Stimulated activated memory B cell treated with anti-CD40 and anti-IgM and Interleukin-4, amounts not matched to agents 10 μg/mL and 1 μg/mL and 100 μg/mL, for 72 hours (primary cell): Measurements from ENCODE around the gene FTH1.
"Not testable (repeated sequence)": the region's sequence is repeated elsewhere in the genome, so short reads cannot be mapped to it uniquely, and the experiment has no call there.

Experiments used
- ATAC-seq: fragments of 150-1000 bp; cut with Tn5 transposase; 2 replicates; pipeline ENCODE4 v1.10.0; 2021
- H3K27ac Mint-ChIP-seq: one replicate; pipeline ENCODE4 v1.8.0; 2022; ENCODE audit warnings: mild to moderate bottlenecking, mixed read lengths
- H3K27me3 Mint-ChIP-seq: one replicate; pipeline ENCODE4 v1.8.0; 2022; ENCODE audit warnings: mixed read lengths
- H3K36me3 Mint-ChIP-seq: one replicate; pipeline ENCODE4 v1.8.0; 2022; ENCODE audit warnings: mixed read lengths
- H3K4me1 Mint-ChIP-seq: one replicate; pipeline ENCODE4 v1.8.0; 2022; ENCODE audit warnings: mixed read lengths
- H3K4me3 Mint-ChIP-seq: one replicate; pipeline ENCODE4 v1.8.0; 2022; ENCODE audit warnings: mild to moderate bottlenecking, moderate library complexity, mixed read lengths
- H3K9me3 Mint-ChIP-seq: one replicate; pipeline ENCODE4 v1.8.0; 2022; ENCODE audit warnings: mixed read lengths

Gene FTH1

GRCh38 chr11:61967116-61967923 is at the start of gene FTH1:
FTH1 (minus strand) TSS chr11:61967634; CDS start chr11:61967425, 209 bp downstream.
- Mint-ChIP-seq H3K27ac (peak within 1 kb of the TSS; percentile 88), H3K36me3 (peaks cover 26% of the 10 kb centered on the region), H3K27me3 (no peaks in the 10 kb centered on the region), H3K4me1 (peaks cover 75% of the 10 kb centered on the region), H3K4me3 (peak within 1 kb of the TSS; percentile 89), H3K9me3 (no peaks in the 10 kb centered on the region)
- peak; percentile 87 for ATAC-seq

- Mint-ChIP-seq H3K9me3 (peaks cover 7% of the 10 kb centered on the region), H3K27ac (no peak overlapping the region), H3K4me3 (no peak overlapping the region), H3K4me1 (peaks cover 12% of the 10 kb centered on the region), H3K36me3 (no peaks in the 10 kb centered on the region), H3K27me3 (no peaks in the 10 kb centered on the region)
- no peak for ATAC-seq
Observed at GRCh38 chr11:62015615-62016014, 48.2 kb upstream of the FTH1 start.

- no peak for ATAC-seq
- Mint-ChIP-seq H3K27ac (no peak overlapping the region), H3K4me1 (peaks cover 6% of the 10 kb centered on the region), H3K36me3 (no peaks in the 10 kb centered on the region), H3K27me3 (no peaks in the 10 kb centered on the region), H3K4me3 (no peak overlapping the region), H3K9me3 (no peaks in the 10 kb centered on the region)
Observed at GRCh38 chr11:62013537-62014476, 46.4 kb upstream of the FTH1 start.

- H3K4me1 Mint-ChIP-seq = peaks cover 5% of the 10 kb centered on the region
Observed at GRCh38 chr11:62012832-62013461, 45.5 kb upstream of the FTH1 start.

GRCh38 chr11:62012451-62012831 is 45.0 kb upstream of the FTH1 start:
- no peaks in the 10 kb centered on the region for H3K27me3 Mint-ChIP-seq
- no peaks in the 10 kb centered on the region for H3K36me3 Mint-ChIP-seq
- H3K9me3 Mint-ChIP-seq = no peaks in the 10 kb centered on the region
- no peak for ATAC-seq
- H3K27ac Mint-ChIP-seq = no peak overlapping the region
- no peak overlapping the region for H3K4me3 Mint-ChIP-seq
- H3K4me1 Mint-ChIP-seq = peaks cover 5% of the 10 kb centered on the region

More at GRCh38 chr11:62012832-62013461, 45.5 kb upstream of the FTH1 start:
- no peak overlapping the region for H3K4me3 Mint-ChIP-seq
- no peaks in the 10 kb centered on the region for H3K36me3 Mint-ChIP-seq
- ATAC-seq = no peak
- no peaks in the 10 kb centered on the region for H3K9me3 Mint-ChIP-seq
- no peaks in the 10 kb centered on the region for H3K27me3 Mint-ChIP-seq
- no peak overlapping the region for H3K27ac Mint-ChIP-seq

GRCh38 chr11:62011881-62012280 is 44.4 kb upstream of the FTH1 start:
- H3K4me1 Mint-ChIP-seq = peaks cover 5% of the 10 kb centered on the region
- H3K27me3 Mint-ChIP-seq = no peaks in the 10 kb centered on the region
- H3K27ac Mint-ChIP-seq = no peak overlapping the region
- H3K9me3 Mint-ChIP-seq = no peaks in the 10 kb centered on the region
- H3K36me3 Mint-ChIP-seq = no peaks in the 10 kb centered on the region
- H3K4me3 Mint-ChIP-seq = no peak overlapping the region
- no peak for ATAC-seq

- Mint-ChIP-seq H3K36me3 (no peaks in the 10 kb centered on the region), H3K9me3 (no peaks in the 10 kb centered on the region)
Observed at GRCh38 chr11:62010935-62011528, 43.6 kb upstream of the FTH1 start.

GRCh38 chr11:62008193-62008592 is 40.8 kb upstream of the FTH1 start:
- H3K4me3 Mint-ChIP-seq = no peak overlapping the region
- peaks cover 8% of the 10 kb centered on the region for H3K4me1 Mint-ChIP-seq
- no peaks in the 10 kb centered on the region for H3K9me3 Mint-ChIP-seq
- peaks cover 14% of the 10 kb centered on the region for H3K27me3 Mint-ChIP-seq
- no peaks in the 10 kb centered on the region for H3K36me3 Mint-ChIP-seq
- ATAC-seq = no peak
- no peak overlapping the region for H3K27ac Mint-ChIP-seq

More at GRCh38 chr11:62010935-62011528, 43.6 kb upstream of the FTH1 start:
- no peak for ATAC-seq
- Mint-ChIP-seq H3K27ac (no peak overlapping the region), H3K27me3 (peaks cover under 1% of the 10 kb centered on the region), H3K4me1 (peaks cover 5% of the 10 kb centered on the region), H3K4me3 (no peak overlapping the region)

- Mint-ChIP-seq H3K4me1 (peaks cover 8% of the 10 kb centered on the region), H3K27me3 (peaks cover 29% of the 10 kb centered on the region), H3K27ac (no peak overlapping the region), H3K4me3 (no peak overlapping the region), H3K36me3 (peaks cover 10% of the 10 kb centered on the region), H3K9me3 (no peaks in the 10 kb centered on the region)
- peak; percentile 88 for ATAC-seq
Observed at GRCh38 chr11:62004473-62004872, 37.0 kb upstream of the FTH1 start.

GRCh38 chr11:62002283-62002682 is 34.8 kb upstream of the FTH1 start:
- Mint-ChIP-seq H3K36me3 (peaks cover 24% of the 10 kb centered on the region), H3K27me3 (peaks cover 29% of the 10 kb centered on the region)
- H3K4me3 Mint-ChIP-seq, H3K27ac Mint-ChIP-seq, ATAC-seq, H3K4me1 Mint-ChIP-seq, H3K9me3 Mint-ChIP-seq: not testable (repeated sequence)

- peaks cover 24% of the 10 kb centered on the region for H3K36me3 Mint-ChIP-seq
Observed at GRCh38 chr11:62001450-62002191, 34.2 kb upstream of the FTH1 start.

GRCh38 chr11:62000539-62001446 is 33.4 kb upstream of the FTH1 start:
- H3K4me1 Mint-ChIP-seq = peaks cover 8% of the 10 kb centered on the region
- H3K27me3 Mint-ChIP-seq = peaks cover 25% of the 10 kb centered on the region
- no peak for ATAC-seq
- no peak overlapping the region for H3K27ac Mint-ChIP-seq
- H3K4me3 Mint-ChIP-seq = no peak overlapping the region
- H3K9me3 Mint-ChIP-seq = peaks cover 5% of the 10 kb centered on the region
- H3K36me3 Mint-ChIP-seq = peaks cover 24% of the 10 kb centered on the region

More at GRCh38 chr11:62001450-62002191, 34.2 kb upstream of the FTH1 start:
- ATAC-seq = no peak
- H3K27me3 Mint-ChIP-seq = peaks cover 29% of the 10 kb centered on the region
- peaks cover 8% of the 10 kb centered on the region for H3K4me1 Mint-ChIP-seq
- no peak overlapping the region for H3K4me3 Mint-ChIP-seq
- H3K9me3 Mint-ChIP-seq = peaks cover 5% of the 10 kb centered on the region
- no peak overlapping the region for H3K27ac Mint-ChIP-seq

GRCh38 chr11:61999141-61999975 is 31.9 kb upstream of the FTH1 start:
- ATAC-seq = no peak
- no peak overlapping the region for H3K4me3 Mint-ChIP-seq
- no peak overlapping the region for H3K27ac Mint-ChIP-seq
- H3K36me3 Mint-ChIP-seq = peaks cover 24% of the 10 kb centered on the region
- no peaks in the 10 kb centered on the region for H3K4me1 Mint-ChIP-seq
- peaks cover 15% of the 10 kb centered on the region for H3K27me3 Mint-ChIP-seq
- H3K9me3 Mint-ChIP-seq = peaks cover 5% of the 10 kb centered on the region
